CD1c-positive myeloid dendritic cell (primary cell): ENCODE measurements around the gene OSBPL6.

ENCODE experiments used
- DNase-seq: peaks from one replicate; pipeline ENCODE4 v3.0.0-alpha.2; 2016; ENCODE audit errors: extremely low spot score

OSBPL6 gene

DNA sequence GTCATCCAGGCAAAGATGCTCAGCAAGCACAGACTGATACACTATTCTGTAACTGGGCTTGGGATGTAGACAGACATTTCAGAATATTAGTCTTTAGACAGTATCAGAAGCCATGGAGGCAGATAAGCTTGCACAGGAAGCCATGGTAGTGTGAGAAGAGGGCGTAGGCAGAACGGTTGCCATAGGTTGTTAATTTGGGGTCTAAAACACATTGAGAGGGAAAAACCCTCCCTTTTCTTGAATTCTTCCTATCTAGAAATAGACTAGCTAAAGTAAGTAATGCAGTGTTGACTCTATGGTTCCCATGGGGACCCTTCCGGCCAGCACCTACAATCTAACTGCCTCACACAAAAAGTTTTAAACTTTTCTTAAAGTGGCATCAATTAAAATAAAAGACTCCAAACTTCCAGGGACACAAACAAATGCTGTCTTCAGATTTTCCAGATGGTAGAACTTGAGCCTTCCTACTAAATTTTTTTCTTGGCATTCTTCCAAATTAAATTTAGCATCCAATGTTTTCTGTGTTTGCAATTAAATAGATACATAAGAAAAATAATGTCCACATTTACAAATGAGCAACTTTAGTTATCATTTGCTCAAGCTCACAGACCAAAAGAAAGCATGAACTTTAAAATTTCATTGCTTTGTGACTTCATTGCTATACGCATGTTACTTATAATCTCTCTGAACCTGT, 254.8 kb downstream of the OSBPL6 start:
- no peak for DNase-seq

DNA sequence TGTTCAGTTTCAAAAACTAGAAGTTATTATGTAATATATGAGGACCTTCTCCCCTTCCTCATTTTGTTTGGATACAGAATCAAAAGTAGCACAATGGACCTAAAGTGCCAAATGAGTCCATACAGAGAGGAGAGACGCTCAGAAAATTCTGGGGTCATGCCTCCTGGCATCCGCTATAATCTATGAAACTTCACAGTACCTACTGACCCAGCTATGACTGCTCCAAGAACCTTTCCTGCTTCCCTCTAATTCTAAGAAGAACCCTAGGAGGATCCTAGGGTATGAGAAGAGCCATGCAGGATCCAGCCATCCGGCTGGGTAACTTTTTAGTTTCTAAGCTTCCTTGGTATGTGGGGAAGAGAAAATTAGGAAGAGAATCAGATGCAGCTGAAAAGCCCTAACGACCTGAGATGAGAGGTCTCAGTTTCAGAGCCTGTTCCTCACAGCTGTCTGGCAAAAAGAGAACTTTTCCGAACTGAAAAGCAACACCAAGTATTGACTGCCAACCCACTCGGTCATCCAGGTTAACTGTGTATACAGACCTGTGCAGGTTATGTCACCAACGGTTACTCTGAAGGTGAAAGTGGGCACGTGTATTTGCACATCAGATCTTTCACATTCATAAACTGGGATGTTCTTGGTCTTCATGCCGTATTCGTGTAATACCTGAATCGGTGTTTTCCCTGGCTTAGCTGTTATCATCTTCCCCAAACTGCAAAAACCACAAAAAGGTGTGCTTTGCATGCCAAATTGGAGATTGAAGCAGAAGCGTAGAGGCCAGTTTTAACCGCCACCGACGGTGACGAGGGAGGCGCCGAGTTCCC, 255.6 kb downstream of the OSBPL6 start:
- peak; percentile 43 for DNase-seq

DNA sequence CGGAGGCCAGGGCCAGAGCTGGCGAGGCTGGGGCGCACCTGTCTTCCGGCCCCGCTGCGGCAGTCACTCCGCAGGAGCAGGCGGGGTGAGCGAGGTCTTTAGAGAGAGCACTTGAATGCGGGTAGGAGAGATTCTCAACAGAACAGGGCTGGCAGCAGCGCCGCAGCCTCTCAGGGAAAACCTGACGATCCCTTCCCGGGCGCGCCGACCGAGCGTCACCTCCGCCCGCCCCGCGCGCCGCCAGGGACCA, 256.1 kb downstream of the OSBPL6 start:
- DNase-seq: no peak

DNA sequence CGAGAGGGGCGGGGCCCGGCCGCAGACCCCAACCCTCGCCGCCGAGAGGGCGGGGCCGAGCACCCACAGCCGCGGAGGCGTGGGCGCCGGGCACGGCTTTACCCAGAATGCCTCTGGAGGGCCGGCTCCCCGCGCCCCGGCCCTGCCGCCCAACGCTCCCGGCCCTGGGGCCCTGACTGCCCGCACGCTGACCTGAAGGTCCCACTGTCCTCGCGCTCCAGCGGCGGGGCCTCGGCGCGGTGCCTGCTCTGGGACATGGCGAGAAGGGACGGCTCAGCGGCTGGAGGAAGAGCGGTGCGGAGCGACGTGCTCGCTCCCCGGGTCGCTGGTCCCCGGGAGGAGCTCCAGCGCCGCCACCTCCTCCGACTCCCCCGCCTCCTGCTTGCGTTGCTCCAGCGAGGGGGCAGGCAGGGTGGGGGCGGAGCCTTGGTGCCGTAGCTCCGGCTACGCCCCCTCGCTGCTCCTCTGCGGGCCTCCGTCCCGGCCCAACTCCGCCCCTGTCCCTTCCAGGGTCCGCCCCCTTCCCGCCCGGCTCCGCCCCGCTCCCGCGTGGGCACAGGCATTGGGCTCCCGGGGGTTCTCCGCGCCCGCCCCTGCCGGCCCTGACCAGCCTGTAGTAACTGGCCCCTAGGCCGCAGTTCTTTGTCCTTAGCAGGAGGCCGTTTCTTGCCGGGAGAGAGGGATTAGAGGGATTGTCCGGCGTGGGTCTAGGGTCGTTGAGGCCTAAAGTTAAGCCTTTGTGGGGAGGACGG, 256.6 kb downstream of the OSBPL6 start, which contains the start of the genes PJVK and PRKRA:
Gene PJVK (plus strand): TSS at position 605 of the 752 bp plus-strand sequence. CDS start 2,032 bp downstream, outside the sequence.
Gene PRKRA (minus strand): TSS at position 402 of the 752 bp plus-strand sequence. CDS start 145 bp downstream, at position 257.
- DNase-seq: peak; percentile 98

DNA sequence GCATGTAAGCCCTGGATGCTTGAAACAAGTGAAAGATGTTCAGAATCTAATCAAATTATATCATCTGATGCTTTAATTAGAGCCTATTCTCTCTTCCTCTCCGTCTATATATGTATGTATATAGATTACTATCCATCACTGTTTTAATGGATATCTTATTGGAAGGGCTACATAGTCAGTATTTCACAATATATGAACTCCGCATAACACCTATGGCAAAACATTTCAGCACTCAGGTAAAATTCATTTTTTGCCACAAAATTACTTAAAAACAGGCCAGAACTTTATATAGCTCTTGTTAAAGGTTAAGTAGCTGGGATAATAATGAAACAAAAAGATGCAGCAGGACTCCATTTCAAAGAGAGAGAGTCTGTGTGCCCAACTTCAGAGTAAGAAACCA, 258.0 kb downstream of the OSBPL6 start:
- DNase-seq: no peak
